Left ventricle myocardium inferior (tissue), 1 donor: ENCODE results near the gene BTNL3. TPM values are rescaled to one million over a fixed set of nuclear protein-coding genes. Genes with fewer than 3 reads are reported as not detected.
"Not testable (repeated sequence)": the region's sequence is repeated elsewhere in the genome, so short reads cannot be mapped to it uniquely, and the experiment has no call there.

Source experiments
- DNase-seq: peaks from one replicate; pipeline ENCODE4 v3.0.0-alpha.2; 2020
- H3K27ac ChIP-seq: fragments of 200-600 bp; replicated peaks from 2 replicates; pipeline ENCODE4 v1.8.0; 2021
- H3K27me3 ChIP-seq: fragments of 200-600 bp; 2 replicates; pipeline ENCODE4 v1.8.0; 2021; ENCODE audit warnings: low read depth
- H3K36me3 ChIP-seq: fragments of 200-600 bp; 2 replicates; pipeline ENCODE4 v1.8.0; 2021
- H3K4me1 ChIP-seq: fragments of 200-600 bp; 2 replicates; pipeline ENCODE4 v1.8.0; 2021
- H3K4me3 ChIP-seq: fragments of 200-600 bp; 2 replicates; pipeline ENCODE4 v1.8.0; 2021; ENCODE audit warnings: mild to moderate bottlenecking, moderate library complexity
- H3K9me3 ChIP-seq: fragments of 200-600 bp; replicated peaks from 2 replicates; pipeline ENCODE4 v1.8.0; 2021
- CTCF ChIP-seq: fragments of 200-600 bp; IDR thresholded peaks from 2 replicates; pipeline ENCODE4 v1.8.0; 2021; ENCODE audit warnings: antibody characterized with exemption, mild to moderate bottlenecking, borderline replicate concordance
- intact Hi-C: fragments of 100-400 bp; cut with micrococcal nuclease; formaldehyde crosslinking; loops from one replicate; pipeline ENCODE4 v1.11.0; 2022
- total RNA-seq: library from RNA; stranded (reverse); fragmentation: NEBNext Ultra II Directional; extraction: Animal tissue kit (Norgen Biotek cat#: 25700); gene quantifications from one replicate; pipeline ENCODE4 v1.2.1, GENCODE V29; 2021
- donor health status: DM: no; HTN: yes; CAD: no; lungs with severe emphysema.

BTNL3 gene
- total RNA-seq, 1 donor from 2014 or later = not detected

- no peaks in the 10 kb centered on the region for H3K4me1 ChIP-seq
- H3K36me3 ChIP-seq = no peaks in the 10 kb centered on the region
- H3K27ac ChIP-seq = no peak overlapping the region
- intact Hi-C loops = no loop called here
- no peak overlapping the region for H3K4me3 ChIP-seq
- peaks cover 8% of the 10 kb centered on the region for H3K27me3 ChIP-seq
- H3K9me3 ChIP-seq = peaks cover 4% of the 10 kb centered on the region
- DNase-seq = no peak
- TF ChIP-seq CTCF = no peak
These were observed 13.3 kb downstream of the BTNL3 start for GRCh38 chr5:181001947-181002346.

GRCh38 chr5:181005791-181006190 lies 17.1 kb downstream of the BTNL3 start:
- no peak overlapping the region for H3K4me3 ChIP-seq
- H3K4me1 ChIP-seq = no peaks in the 10 kb centered on the region
- H3K36me3 ChIP-seq = no peaks in the 10 kb centered on the region
- H3K9me3 ChIP-seq = peaks cover 19% of the 10 kb centered on the region
- H3K27ac ChIP-seq = no peak overlapping the region
- no peak for TF ChIP-seq CTCF
- no peak for DNase-seq
- H3K27me3 ChIP-seq = peaks cover 21% of the 10 kb centered on the region
- intact Hi-C loops = no loop called here

GRCh38 chr5:181008136-181008535 lies 19.5 kb downstream of the BTNL3 start:
- Histone ChIP-seq H3K4me3 (no peak overlapping the region), H3K36me3 (no peaks in the 10 kb centered on the region), H3K27me3 (peaks cover 21% of the 10 kb centered on the region), H3K9me3 (peaks cover 20% of the 10 kb centered on the region), H3K27ac (no peak overlapping the region), H3K4me1 (no peaks in the 10 kb centered on the region)
- intact Hi-C loops = no loop called here
- no peak for TF ChIP-seq CTCF
- no peak for DNase-seq

GRCh38 chr5:181010018-181010417 lies 21.4 kb downstream of the BTNL3 start:
- H3K4me1 ChIP-seq, DNase-seq, H3K4me3 ChIP-seq, H3K27ac ChIP-seq, H3K36me3 ChIP-seq, intact Hi-C loops: not testable (repeated sequence)
- H3K9me3 ChIP-seq = peaks cover 33% of the 10 kb centered on the region
- H3K27me3 ChIP-seq = peaks cover 21% of the 10 kb centered on the region

GRCh38 chr5:181014654-181015053 lies 26.0 kb downstream of the BTNL3 start:
- H3K9me3 ChIP-seq = peaks cover 31% of the 10 kb centered on the region
- intact Hi-C loops, H3K36me3 ChIP-seq, H3K4me1 ChIP-seq, DNase-seq, H3K4me3 ChIP-seq, H3K27me3 ChIP-seq, H3K27ac ChIP-seq: not testable (repeated sequence)

- H3K4me1 ChIP-seq, DNase-seq, H3K4me3 ChIP-seq, intact Hi-C loops, H3K27ac ChIP-seq, H3K27me3 ChIP-seq, H3K36me3 ChIP-seq: not testable (repeated sequence)
- peaks cover 34% of the 10 kb centered on the region for H3K9me3 ChIP-seq
These were observed 28.8 kb downstream of the BTNL3 start for GRCh38 chr5:181017448-181017847.

GRCh38 chr5:181020688-181021087 lies 32.0 kb downstream of the BTNL3 start:
- Histone ChIP-seq H3K9me3 (peaks cover 44% of the 10 kb centered on the region), H3K27me3 (no peaks in the 10 kb centered on the region), H3K27ac (no peak overlapping the region), H3K36me3 (no peaks in the 10 kb centered on the region), H3K4me1 (no peaks in the 10 kb centered on the region), H3K4me3 (no peak overlapping the region)
- intact Hi-C loops = no loop called here
- no peak for TF ChIP-seq CTCF
- no peak for DNase-seq
